ENCODE data around the gene RARG.
"Not testable (repeated sequence)": the region's sequence is repeated elsewhere in the genome, so short reads cannot be mapped to it uniquely, and the experiment has no call there.

Gene RARG

GRCh38 chr12:53170876-53171724, 60.9 kb downstream of the RARG start:
- no peak for DNase-seq (ENCODE audit: low read depth)

- DNase-seq (ENCODE audit: low read depth): no peak
These were observed 61.8 kb downstream of the RARG start for GRCh38 chr12:53170215-53170614.

DNA sequence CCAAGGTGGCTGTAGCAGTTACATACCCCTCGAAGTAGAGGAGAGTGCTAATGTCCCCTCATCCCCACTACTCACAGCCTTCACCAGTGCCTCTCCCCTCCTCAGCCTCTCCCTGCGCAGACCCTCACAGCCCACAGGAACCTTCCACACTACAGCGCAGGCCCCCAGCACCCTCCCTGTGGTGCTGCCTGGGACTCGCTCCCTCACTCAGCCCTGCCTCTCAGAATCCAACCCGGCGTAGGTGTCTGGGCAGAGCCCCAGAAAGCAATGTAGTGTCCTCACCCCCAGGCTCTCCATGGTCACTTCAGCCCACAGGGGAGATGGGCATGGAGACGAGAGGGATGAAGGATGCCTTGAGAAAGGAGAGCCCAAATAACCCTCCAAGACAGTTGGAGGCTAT, 62.4 kb downstream of the RARG start:
- no peak for DNase-seq (ENCODE audit: low read depth)

GRCh38 chr12:53166837-53167236, 65.2 kb downstream of the RARG start:
- no peak for DNase-seq (ENCODE audit: low read depth)

DNA sequence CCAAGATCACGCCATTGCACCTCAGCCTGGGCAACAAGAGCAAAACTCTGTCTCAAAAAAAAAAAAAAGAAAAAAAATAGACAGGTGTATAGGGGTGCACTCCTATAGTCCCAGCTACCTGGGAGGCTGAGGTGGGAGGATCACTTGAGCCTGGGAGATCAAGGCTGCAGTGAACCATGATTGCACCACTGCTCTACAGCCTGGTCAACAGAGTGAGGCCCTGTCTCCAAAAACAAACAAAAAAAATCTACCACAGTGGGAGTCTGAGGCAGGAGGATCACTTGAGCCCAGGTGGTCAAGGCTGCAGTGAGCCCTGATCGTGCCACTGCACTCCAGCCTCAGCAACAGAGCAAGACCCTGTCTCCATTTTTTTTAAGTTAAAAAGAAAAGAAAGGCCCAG, 69.0 kb downstream of the RARG start:
- DNase-seq (ENCODE audit: low read depth): not testable (repeated sequence)

- no peak for DNase-seq (ENCODE audit: low read depth)
These were observed 70.7 kb downstream of the RARG start for GRCh38 chr12:53161119-53161911.

- DNase-seq (ENCODE audit: low read depth): no peak
These were observed 71.3 kb downstream of the RARG start for GRCh38 chr12:53160673-53161072.
